Prostate gland (tissue), 2 donors: ENCODE measurements around the gene TRAPPC12.

Source experiments
- CTCF ChIP-seq, 4 experiments: fragments of 200-600 bp in 2 of 4; fragments of 450-650 bp in 2 of 4; sonication (generic) in 2 of 4; IDR thresholded peaks; 1 replicate in 3 of 4; 2 replicates in 1 of 4; pipeline ENCODE4 v1.5.1; 2016 to 2019; ENCODE audit warnings: antibody characterized with exemption in 4 of 4, mild to moderate bottlenecking in 2 of 4, moderate library complexity in 2 of 4
- POLR2AphosphoS5 ChIP-seq: sonication (generic); formaldehyde crosslinking; IDR thresholded peaks from one replicate; pipeline ENCODE4 v1.6.1; 2017; ENCODE audit warnings: antibody characterized with exemption

GRCh38 chr2:3478846-3479385 is 99.4 kb downstream of the TRAPPC12 start:
- TF ChIP-seq CTCF (IDR thresholded peaks at IDR 0.05) (no peak), POLR2AphosphoS5 (no peak)
